ENCODE data around the gene NDUFAF2.
A peak's percentile ranks its signal among the peaks of the same experiment; 100 is the strongest.
"Not testable (repeated sequence)": the region's sequence is repeated elsewhere in the genome, so short reads cannot be mapped to it uniquely, and the experiment has no call there.

NDUFAF2 gene

DNA sequence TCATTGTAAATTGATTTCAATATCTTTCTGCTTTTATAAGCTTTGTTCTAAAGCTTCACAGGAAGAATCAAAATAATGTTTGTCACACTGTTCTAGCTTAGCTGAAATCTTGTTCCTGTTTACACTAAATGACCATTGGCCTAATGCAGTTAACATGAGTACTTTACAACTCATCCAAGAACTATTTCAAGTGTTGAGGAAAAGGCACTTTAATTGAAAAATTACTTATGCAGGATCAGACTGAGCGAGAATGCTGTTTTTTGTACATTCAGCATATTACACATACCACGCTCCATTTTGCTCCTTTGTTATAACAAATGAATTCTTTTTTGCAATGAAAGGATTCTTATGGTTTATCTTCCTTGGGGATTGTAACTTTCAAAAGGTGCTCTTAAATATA, 239.7 kb downstream of the NDUFAF2 start:
- ChIA-PET CTCF (interaction anchor here (1.1 to 1.5 kb wide), 2 partner anchors 12 to 16 kb away, joined by 3 read pairs; no protein-coding TSS in a partner anchor), POLR2A (no interaction called here)
- TF ChIP-seq, protein P1, sequence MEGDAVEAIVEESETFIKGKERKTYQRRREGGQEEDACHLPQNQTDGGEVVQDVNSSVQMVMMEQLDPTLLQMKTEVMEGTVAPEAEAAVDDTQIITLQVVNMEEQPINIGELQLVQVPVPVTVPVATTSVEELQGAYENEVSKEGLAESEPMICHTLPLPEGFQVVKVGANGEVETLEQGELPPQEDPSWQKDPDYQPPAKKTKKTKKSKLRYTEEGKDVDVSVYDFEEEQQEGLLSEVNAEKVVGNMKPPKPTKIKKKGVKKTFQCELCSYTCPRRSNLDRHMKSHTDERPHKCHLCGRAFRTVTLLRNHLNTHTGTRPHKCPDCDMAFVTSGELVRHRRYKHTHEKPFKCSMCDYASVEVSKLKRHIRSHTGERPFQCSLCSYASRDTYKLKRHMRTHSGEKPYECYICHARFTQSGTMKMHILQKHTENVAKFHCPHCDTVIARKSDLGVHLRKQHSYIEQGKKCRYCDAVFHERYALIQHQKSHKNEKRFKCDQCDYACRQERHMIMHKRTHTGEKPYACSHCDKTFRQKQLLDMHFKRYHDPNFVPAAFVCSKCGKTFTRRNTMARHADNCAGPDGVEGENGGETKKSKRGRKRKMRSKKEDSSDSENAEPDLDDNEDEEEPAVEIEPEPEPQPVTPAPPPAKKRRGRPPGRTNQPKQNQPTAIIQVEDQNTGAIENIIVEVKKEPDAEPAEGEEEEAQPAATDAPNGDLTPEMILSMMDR (IDR thresholded peaks at IDR 0.05; ENCODE audit: control extremely low read depth, extremely low read depth, low read depth, missing control alignments): no peak
- no peak for DNase-seq (ENCODE audit: extremely low spot score)

DNA sequence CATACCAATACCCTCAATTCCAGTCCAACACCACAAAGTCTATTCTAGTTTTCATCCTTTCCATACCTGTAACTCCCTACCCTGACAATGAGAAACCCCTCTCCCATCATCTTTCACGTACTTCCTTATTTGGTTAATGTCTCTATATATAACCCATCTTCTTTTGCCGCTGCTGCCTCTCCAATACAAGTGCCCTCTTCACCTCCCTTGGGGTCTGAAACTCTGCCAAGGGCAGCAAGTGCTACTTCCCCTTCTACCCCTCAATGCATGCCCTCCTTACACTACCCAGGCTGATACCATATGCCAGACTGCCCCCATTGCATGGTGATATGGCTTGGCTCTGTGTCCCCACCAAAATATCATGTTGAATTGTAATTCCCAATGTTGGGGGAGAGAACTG, 241.6 kb downstream of the NDUFAF2 start:
- no peak for DNase-seq (ENCODE audit: extremely low spot score)
- TF ChIP-seq, protein P1 (IDR thresholded peaks at IDR 0.05; ENCODE audit: control extremely low read depth, extremely low read depth, low read depth, missing control alignments): no peak
- ChIA-PET CTCF (no interaction called here), POLR2A (no interaction called here)

DNA sequence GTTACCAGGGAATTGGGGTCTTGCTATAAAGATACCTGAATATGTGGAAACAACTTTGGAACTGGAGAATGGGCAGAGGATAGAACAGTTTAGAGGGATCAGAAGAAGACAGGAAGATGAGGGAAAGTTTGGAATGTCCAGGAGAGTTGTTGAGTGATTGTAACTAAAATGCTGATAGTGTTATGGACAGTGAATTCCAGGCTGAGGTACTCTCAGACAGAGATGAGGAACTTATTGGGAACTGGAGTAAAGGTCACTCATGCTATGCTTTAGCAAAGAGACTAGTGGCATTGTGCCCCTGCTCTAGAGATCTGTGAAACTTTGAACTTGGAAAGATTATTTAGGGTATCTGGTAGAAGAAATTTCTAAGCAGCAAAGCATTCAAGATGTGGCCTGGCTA, 242.3 kb downstream of the NDUFAF2 start:
- DNase-seq (ENCODE audit: extremely low spot score); CTCF ChIA-PET: not testable (repeated sequence)
- POLR2A ChIA-PET: interaction anchor here (0.6 kb wide), 1 partner anchor 23 kb away, joined by 6 read pairs; no protein-coding TSS in a partner anchor

DNA sequence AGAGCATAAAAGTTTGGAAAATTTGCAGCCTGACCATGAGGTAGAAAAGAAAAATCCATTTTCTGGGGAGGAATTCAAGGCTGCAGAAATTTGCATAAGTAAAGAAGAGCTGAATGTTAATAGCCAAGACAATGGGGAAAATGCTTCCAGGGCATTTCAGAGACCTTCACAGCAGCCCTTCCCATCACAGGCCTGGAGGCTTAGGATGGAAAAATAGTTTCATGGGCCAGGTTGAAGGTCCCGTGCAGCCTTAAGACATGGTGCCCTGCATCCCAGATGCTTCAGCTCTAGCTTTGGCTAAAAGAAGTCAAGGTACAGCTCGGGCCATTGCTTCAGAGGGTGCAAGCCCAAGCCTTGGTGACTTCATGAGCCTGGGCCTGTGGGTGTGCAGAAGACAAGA, 242.8 kb downstream of the NDUFAF2 start:
- ChIA-PET POLR2A (interaction anchor here (0.6 kb wide), 1 partner anchor 24 kb away, joined by 6 read pairs; no protein-coding TSS in a partner anchor), CTCF (interaction anchor here (1.5 kb wide), 1 partner anchor 116 kb away, joined by 3 read pairs; no protein-coding TSS in a partner anchor)

DNA sequence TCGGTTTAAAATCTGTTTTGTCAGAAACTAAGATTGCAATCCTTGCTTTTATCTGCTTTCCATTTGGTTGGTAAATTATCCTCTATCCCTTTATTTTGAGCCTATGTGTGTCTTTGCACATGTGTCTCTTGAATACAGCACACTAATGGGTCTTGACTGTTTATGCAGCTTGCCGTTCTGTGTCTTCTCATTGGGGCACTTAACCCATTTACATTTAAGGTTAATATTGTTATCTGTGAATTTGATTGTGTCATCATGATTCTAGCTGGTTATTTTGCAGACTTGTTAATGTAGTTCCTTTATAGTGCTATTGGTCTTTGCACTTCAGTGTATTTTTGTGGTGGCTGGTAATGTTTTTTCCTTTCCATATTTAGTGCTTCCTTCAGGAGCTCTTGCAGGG, 253.6 kb downstream of the NDUFAF2 start:
- no peak for DNase-seq (ENCODE audit: extremely low spot score)
- ChIA-PET CTCF (interaction anchor here (1.4 kb wide), 1 partner anchor 22 kb away, joined by 3 read pairs; no protein-coding TSS in a partner anchor), POLR2A (no interaction called here)
- TF ChIP-seq, protein P1 (IDR thresholded peaks at IDR 0.05; ENCODE audit: control extremely low read depth, extremely low read depth, low read depth, missing control alignments): no peak

More for the DNA sequence above, 242.8 kb downstream of the NDUFAF2 start:
- DNase-seq (ENCODE audit: extremely low spot score): not testable (repeated sequence)

DNA sequence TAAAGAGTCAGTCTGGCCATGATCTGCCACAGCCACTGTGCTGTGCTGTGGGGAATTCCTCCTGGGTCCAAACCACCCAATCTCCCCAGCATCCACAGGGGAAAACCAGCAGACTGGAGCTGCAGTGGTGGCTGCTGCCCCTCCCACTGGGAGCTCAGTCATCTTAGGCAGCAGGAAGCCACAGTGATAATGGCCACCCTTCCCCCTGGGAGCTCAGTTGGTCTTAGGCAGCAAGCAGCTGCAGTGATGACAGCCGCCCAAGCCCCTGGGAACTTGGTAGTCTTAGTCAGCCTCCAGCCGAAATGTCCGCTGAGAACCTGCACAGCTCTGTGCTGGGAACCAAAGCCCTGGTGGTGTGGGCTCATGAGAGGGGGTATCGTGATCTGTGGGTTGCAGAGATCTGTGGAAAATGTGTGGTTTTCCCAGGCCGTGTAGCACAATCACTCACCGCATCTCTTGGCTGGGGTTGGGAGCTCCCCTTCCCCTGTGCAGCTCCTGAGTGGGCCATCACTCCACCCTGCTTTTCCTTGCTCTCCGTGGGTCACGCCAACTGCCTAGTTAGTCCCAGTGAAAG, 255.7 kb downstream of the NDUFAF2 start:
- TF ChIP-seq, protein P1 (IDR thresholded peaks at IDR 0.05; ENCODE audit: control extremely low read depth, extremely low read depth, low read depth, missing control alignments): no peak
- DNase-seq (ENCODE audit: extremely low spot score): no peak
- CTCF ChIA-PET: interaction anchor here (0.8 to 2.3 kb wide), 6 partner anchors 9 to 32 kb away, joined by 3 to 10 read pairs (median 4); no protein-coding TSS in a partner anchor
- POLR2A ChIA-PET: interaction anchor here (1.0 kb wide), 1 partner anchor 131 kb away, joined by 5 read pairs; the partner anchor contains the start of gene ZSWIM6

DNA sequence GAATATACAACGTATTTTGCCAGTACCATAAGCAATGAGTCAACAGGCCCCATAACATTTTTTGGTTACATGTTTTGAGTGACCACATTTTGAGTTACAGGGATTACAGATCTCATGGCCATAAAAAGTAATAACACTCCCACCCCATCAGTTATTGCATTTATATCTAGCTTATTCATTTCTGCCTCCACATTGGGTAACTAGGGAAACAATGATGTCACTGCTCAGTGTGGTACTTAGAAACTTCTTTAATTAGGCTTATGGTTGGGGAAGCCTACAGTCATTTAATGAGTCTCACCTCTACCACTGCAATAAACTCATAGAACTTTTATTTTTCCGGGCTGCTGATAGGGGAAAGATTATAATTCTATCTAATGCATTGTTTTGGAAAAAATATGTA, 257.2 kb downstream of the NDUFAF2 start:
- ChIA-PET POLR2A (no interaction called here), CTCF (interaction anchor here (0.8 to 1.6 kb wide), 4 partner anchors 11 to 76 kb away, joined by 3 to 5 read pairs (median 3); no protein-coding TSS in a partner anchor)
- TF ChIP-seq, protein P1 (IDR thresholded peaks at IDR 0.05; ENCODE audit: control extremely low read depth, extremely low read depth, low read depth, missing control alignments): no peak
- peak; percentile 14 for DNase-seq (ENCODE audit: extremely low spot score)

All from GM10248 (cell line).